ENCODE measurements around the gene ATAD3C.
"Not testable (repeated sequence)": the region's sequence is repeated elsewhere in the genome, so short reads cannot be mapped to it uniquely, and the experiment has no call there.

DNA sequence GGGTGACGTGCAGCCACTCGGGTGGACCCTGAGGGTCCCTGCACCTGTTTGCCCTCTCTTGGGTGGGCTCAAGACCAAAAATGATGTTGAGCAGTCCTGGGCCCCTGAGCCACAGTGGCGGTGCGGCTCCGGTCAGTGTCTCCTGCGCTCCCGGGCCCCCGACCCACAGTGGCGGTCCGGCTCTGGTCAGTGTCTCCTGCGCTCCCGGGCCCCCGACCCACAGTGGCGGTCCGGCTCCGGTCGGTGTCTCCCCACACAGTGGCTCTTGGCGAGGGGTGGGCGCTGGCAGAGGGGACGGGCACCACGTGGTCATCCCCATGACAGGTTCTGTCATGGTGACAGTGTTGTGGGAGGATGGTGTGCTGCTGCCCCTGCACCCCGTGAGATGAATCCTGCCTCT is 44.8 kb downstream of the ATAD3C start:
- TF ChIP-seq, protein P1, sequence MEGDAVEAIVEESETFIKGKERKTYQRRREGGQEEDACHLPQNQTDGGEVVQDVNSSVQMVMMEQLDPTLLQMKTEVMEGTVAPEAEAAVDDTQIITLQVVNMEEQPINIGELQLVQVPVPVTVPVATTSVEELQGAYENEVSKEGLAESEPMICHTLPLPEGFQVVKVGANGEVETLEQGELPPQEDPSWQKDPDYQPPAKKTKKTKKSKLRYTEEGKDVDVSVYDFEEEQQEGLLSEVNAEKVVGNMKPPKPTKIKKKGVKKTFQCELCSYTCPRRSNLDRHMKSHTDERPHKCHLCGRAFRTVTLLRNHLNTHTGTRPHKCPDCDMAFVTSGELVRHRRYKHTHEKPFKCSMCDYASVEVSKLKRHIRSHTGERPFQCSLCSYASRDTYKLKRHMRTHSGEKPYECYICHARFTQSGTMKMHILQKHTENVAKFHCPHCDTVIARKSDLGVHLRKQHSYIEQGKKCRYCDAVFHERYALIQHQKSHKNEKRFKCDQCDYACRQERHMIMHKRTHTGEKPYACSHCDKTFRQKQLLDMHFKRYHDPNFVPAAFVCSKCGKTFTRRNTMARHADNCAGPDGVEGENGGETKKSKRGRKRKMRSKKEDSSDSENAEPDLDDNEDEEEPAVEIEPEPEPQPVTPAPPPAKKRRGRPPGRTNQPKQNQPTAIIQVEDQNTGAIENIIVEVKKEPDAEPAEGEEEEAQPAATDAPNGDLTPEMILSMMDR (conservative IDR thresholded peaks at IDR 0.05 in 1 of 2, IDR thresholded peaks at IDR 0.05 in 1 of 2; ENCODE audit: low read depth in 1 of 2, low read length in 2 of 2): not testable (repeated sequence)
- TF ChIP-seq EZH2 (IDR thresholded peaks at IDR 0.05; ENCODE audit: low read length, missing control alignments): not testable (repeated sequence)
